GM21447 (cell line): Measurements from ENCODE around the gene AFF3.

Experiments used
- ATAC-seq: cut with Tn5 transposase; IDR thresholded peaks from one replicate; pipeline ENCODE4 v1.9.1; 2021; ENCODE audit not compliant: unreplicated experiment

Gene AFF3

GRCh38 chr2:100046961-100047947, 95.1 kb downstream of the AFF3 start:
- ATAC-seq: no peak

GRCh38 chr2:100045000-100045399, 97.4 kb downstream of the AFF3 start:
- no peak for ATAC-seq

GRCh38 chr2:100043891-100044255, 98.5 kb downstream of the AFF3 start:
- no peak for ATAC-seq

- no peak for ATAC-seq
These were observed 99.1 kb downstream of the AFF3 start for GRCh38 chr2:100043081-100043890.

- no peak for ATAC-seq
These were observed 99.8 kb downstream of the AFF3 start for GRCh38 chr2:100042562-100042961.

- ATAC-seq: no peak
These were observed 100.4 kb downstream of the AFF3 start for GRCh38 chr2:100041946-100042345.

- ATAC-seq: no peak
These were observed 101.0 kb downstream of the AFF3 start for GRCh38 chr2:100041385-100041784.

- no peak for ATAC-seq
These were observed 101.5 kb downstream of the AFF3 start for GRCh38 chr2:100040906-100041305.

GRCh38 chr2:100039291-100039980, 103.0 kb downstream of the AFF3 start:
- ATAC-seq: no peak

- ATAC-seq: no peak
These were observed 104.4 kb downstream of the AFF3 start for GRCh38 chr2:100038011-100038410.

GRCh38 chr2:100036793-100037192, 105.6 kb downstream of the AFF3 start:
- no peak for ATAC-seq

- ATAC-seq: no peak
These were observed 106.4 kb downstream of the AFF3 start for GRCh38 chr2:100036026-100036425.

GRCh38 chr2:100034431-100034830, 108.0 kb downstream of the AFF3 start:
- ATAC-seq: no peak

GRCh38 chr2:100033976-100034375, 108.4 kb downstream of the AFF3 start:
- no peak for ATAC-seq

GRCh38 chr2:100031604-100032003, 110.8 kb downstream of the AFF3 start:
- ATAC-seq: no peak

GRCh38 chr2:100029460-100029859, 112.9 kb downstream of the AFF3 start:
- ATAC-seq: no peak

- ATAC-seq: no peak
These were observed 120.5 kb downstream of the AFF3 start for GRCh38 chr2:100021791-100022340.

- ATAC-seq: no peak
These were observed 122.9 kb downstream of the AFF3 start for GRCh38 chr2:100019499-100019898.

- ATAC-seq: no peak
These were observed 123.8 kb downstream of the AFF3 start for GRCh38 chr2:100018341-100019193.

- ATAC-seq: no peak
These were observed 124.8 kb downstream of the AFF3 start for GRCh38 chr2:100017633-100018032.
